NCI-H2196 (cell line): ENCODE measurements around the gene SPATA4.
"Not testable (repeated sequence)": the region's sequence is repeated elsewhere in the genome, so short reads cannot be mapped to it uniquely, and the experiment has no call there.

Experiments used
- DNase-seq: peaks from one replicate; lab custom pipeline; 2025; ENCODE audit not compliant: unreplicated experiment; lab: John Stamatoyannopoulos, UW

SPATA4 gene

GRCh38 chr4:176195184-176195978, at the start of gene SPATA4:
Gene SPATA4, minus strand, starts transcription at chr4:176195585. Its CDS starts 23 bp downstream, at chr4:176195562.
- DNase-seq = peak; percentile 79

- no peak for DNase-seq
These were observed 47.5 kb upstream of the SPATA4 start for GRCh38 chr4:176242764-176243347.

GRCh38 chr4:176241703-176242102, 46.3 kb upstream of the SPATA4 start:
- DNase-seq = no peak

- no peak for DNase-seq
These were observed 43.4 kb upstream of the SPATA4 start for GRCh38 chr4:176238826-176239225.

GRCh38 chr4:176238157-176238610, 42.8 kb upstream of the SPATA4 start:
- DNase-seq = no peak

- no peak for DNase-seq
These were observed 41.6 kb upstream of the SPATA4 start for GRCh38 chr4:176236946-176237345.

- no peak for DNase-seq
These were observed 35.5 kb upstream of the SPATA4 start for GRCh38 chr4:176230836-176231235.

- no peak for DNase-seq
These were observed 34.3 kb upstream of the SPATA4 start for GRCh38 chr4:176229645-176230044.

DNA sequence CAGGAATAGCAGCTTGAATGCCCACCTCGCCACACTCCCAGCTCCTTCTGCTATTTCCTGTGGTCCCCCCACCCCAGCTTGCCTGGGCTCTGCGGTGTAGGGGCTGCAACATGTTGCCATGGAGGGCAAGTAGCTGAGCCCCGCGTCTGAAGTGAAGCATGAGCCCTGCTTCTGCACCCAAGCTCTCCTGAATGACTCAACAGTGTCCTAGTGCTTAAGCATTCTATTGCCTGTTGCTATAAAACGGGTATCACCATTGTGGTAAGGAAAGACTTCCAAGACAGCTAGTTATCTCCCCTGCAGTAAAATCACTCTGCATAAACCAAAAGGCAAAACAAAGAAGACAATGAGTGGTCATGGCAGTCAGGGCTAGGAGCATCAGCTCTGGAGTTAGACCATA, 31.4 kb upstream of the SPATA4 start:
- no peak for DNase-seq

DNA sequence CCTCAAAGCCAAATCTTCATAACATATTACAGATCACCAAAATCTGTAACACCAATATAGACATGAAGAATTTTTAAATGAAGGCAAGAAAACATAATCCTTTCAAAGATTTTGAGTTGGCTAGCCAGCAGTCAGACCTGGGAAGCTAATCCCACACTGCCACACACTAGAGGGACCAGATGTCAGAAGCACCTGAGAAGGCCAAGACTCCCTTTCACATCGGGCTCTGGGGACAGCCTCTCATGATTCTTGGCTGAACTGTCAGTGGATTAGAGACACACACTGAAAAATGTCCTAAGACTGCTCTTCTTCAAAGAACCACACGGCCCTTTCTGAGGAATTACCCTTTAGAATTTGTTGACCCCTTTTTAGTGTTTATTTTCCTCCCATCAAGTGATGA, 28.2 kb upstream of the SPATA4 start:
- DNase-seq = no peak

GRCh38 chr4:176222149-176222548, 26.8 kb upstream of the SPATA4 start:
- DNase-seq = no peak

DNA sequence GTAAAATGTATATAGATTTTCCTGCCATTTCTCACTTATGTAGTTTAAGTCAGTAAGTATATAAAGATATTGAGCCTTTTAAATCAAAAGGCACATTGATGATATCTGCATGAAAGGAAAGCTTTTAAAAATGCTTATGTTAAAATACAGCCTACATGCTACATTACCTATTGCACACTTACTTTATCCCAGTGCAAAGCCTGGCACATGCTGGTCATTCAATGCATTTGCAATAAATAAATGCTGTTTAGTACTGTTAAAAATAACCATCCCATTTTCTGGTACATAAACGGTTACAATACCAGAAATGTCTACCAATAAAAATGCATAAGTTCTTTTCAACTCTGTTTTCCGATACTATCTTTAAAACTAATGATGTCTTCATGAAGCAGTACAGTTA, 22.1 kb upstream of the SPATA4 start:
- DNase-seq = no peak

- DNase-seq = not testable (repeated sequence)
These were observed 17.0 kb upstream of the SPATA4 start for GRCh38 chr4:176212351-176212750.

DNA sequence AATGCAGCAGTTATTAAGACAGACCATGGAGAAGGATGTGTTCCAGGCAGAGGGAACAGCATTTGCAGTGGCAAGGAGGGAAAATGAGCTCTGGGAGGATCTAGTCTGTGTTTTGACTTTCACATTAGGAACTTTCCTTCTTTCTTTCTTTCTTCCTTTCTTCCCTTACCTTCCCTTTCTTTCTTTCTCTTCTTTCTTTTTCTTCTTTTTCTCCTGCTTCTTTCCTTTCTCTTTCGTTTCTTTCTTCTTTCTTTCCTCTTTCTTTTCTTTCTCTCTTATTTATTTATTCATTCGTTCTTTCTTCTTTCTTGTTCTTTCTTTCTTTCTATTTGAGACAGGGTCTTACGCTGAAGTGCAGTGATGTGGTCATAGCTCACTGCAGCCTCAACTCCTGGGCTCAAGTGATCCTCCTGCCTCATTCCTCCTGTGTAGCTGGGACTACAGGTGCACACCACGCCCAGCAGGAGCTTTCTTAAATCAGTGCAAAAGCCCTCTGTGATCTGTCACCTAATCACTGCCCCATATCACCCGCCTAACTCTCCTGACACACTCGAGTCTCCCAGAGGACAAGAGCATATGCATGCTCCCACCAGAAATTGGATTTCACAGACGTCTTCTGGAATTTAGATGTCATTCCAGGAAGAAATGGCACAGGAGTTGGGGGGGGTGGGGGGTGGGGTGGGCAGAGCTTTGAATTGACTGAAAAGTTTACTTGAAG, 15.4 kb upstream of the SPATA4 start:
- DNase-seq = no peak

- no peak for DNase-seq
These were observed 14.7 kb upstream of the SPATA4 start for GRCh38 chr4:176210101-176210500.

DNA sequence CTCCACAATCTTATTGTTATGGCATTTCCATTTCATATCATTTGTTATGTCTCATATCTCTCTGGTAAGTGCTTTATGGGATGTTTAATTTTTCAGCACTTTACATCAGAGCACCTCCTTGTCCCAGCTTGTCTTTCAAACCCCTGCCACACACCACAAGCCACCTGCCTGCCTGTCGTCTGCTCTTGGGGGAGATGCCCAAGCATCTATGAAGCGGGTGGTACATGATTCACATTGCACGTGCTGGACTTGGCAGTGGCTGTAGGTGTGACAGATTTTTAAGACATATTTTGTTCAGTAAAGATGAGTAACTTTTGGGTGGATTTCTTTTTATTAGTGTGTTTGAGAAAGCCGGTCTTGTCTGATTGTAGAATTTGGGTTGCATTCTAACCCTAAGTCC, 14.2 kb upstream of the SPATA4 start:
- DNase-seq = no peak

DNA sequence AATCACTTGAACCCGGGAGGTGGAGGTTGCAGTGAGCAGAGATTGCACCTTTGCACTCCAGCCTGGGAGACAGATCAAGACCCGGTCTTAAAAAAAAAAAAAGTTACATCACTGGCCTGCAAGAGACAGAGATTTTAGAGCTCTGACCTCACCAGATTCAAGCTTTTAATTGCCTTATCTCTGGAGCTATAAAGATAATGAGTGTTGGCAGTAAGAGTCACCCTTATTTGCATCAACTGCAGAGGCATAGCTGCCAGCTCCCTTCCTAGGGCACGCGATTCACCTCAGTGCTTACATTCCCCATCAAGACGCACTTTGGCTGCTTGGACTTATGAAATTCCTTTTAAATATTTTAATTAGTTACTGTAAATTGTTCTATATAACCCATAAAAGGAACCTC, 12.5 kb upstream of the SPATA4 start:
- no peak for DNase-seq

GRCh38 chr4:176205299-176205698, 9.9 kb upstream of the SPATA4 start:
- no peak for DNase-seq

DNA sequence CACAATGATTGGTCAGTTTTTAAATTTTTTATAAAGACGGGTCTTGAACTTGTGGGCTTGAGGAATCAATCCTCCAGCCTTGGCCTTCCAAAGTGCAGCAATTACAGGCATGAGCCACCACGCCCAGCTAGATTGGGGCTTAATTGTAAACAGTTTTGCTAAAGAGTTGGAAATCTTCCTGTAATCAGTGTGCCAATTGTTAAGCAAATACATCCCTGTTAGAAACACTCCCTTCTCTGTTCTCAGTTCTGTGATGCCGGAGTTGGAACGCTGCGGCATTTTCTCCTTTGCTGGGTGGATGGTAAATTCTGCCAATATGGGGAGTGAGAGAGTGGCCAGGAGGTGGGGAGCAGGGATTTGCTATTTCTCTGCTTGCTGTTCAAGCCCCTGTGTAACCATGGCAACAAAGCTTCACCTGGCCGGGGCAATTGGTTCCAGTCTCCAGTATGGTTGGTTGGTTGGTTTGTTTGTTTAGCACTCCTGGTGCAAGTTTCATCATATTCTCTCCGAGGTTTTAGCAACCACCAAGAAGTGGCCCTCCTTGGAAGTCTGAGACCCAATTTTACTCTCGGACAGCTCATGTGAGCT, 3.0 kb upstream of the SPATA4 start:
- DNase-seq = peak; percentile 48

DNA sequence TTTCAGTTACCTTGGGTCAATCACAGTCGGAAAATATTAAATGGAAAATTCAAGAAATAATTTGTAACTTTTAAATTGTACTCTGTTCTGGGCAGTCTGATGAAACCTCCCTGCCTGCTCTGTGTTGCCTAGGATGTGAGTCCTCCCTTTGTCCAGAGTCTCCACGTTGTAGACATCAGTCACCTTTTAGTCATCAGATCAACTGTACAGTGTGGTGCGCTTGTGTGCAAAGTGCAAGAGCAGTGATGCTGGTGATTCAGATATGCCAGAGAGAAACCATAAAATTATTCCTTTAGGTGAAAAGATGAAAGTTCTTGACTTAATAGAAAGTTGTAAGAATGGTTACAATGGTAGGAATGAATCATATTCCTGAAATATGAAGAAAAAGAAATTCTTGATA, 1.4 kb downstream of the SPATA4 start:
- DNase-seq = no peak

DNA sequence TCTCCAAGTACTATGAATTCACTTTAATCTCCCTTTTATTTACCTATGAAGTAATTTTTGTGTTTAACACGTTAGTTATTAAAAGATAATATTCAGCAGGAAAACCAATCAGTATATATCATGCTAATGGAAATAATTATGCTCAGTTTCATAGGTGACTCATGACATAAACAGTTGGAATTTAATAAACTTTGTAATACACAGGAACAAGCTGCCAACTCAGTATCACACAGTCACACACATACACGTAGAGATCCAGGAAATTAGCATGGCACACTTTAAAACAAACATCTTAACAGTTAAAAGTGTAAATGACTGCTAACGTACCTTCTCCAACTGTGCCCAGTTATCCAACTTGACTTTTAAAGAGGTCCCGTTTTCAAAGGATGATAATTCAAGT, 2.3 kb downstream of the SPATA4 start:
- DNase-seq = no peak

DNA sequence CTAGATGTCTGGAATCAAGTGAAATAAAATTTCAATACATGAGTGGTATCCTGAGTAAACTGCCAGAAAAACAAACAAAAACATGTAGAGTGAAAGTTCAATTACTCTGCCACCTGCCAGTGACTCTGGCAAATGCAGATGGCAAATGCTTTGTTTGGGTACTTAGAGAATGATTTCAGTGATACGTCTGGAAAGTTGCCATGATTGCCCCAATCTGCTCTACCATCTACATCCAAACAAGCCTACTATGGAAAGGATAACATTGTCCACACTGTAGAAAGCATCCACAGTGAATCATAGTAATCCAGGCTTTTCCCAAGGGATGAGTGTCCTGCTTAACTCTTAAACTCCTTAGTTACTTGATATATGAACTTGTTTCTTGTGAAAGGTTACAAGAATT, 3.4 kb downstream of the SPATA4 start:
- peak; percentile 41 for DNase-seq
